Right renal pelvis (tissue), 4 donors: Measurements from ENCODE around the gene VSIG1. TPM values are rescaled to one million over a fixed set of nuclear protein-coding genes. Genes with fewer than 3 reads are reported as not detected.
A peak's percentile ranks its signal among the peaks of the same experiment; 100 is the strongest.

Source experiments
- DNase-seq, 4 donors: peaks; one replicate each; pipeline ENCODE4 v3.0.0-alpha.2; 2013; ENCODE audit warnings: low read depth in 4 of 4, low spot score in 3 of 4, missing footprints in 1 of 4
- polyA plus RNA-seq, 4 donors: library from polyadenylated mRNA; unstranded; fragments of 120-200 nt; gene quantifications; one replicate each; pipeline ENCODE4 v1.2.1, GENCODE V29; 2013; ENCODE audit not compliant: insufficient read length in 4 of 4

Gene VSIG1
- polyA plus RNA-seq, 4 donors, result 0.69 to 1.3 (median 0.97) TPM

DNA sequence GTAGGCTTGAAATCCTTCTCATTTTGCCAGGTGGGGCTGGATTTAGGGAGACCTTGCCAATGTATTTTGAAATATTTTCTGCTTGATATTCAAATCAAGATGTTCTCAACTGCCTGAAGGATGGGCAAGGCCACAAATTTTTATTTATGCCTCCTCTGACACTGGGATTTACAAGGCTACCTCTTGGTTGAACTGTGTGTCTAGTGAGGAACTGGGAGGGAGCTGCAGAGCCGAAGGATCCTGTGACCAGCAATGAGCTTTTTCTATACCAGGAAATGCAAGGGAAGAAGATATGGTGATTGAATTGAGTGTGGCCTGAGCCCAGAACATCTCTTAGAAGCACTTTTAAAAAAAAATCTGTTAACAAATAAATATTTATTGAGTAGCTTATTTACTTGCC is 14.9 kb downstream of the VSIG1 start:
- DNase-seq, result no peak

DNA sequence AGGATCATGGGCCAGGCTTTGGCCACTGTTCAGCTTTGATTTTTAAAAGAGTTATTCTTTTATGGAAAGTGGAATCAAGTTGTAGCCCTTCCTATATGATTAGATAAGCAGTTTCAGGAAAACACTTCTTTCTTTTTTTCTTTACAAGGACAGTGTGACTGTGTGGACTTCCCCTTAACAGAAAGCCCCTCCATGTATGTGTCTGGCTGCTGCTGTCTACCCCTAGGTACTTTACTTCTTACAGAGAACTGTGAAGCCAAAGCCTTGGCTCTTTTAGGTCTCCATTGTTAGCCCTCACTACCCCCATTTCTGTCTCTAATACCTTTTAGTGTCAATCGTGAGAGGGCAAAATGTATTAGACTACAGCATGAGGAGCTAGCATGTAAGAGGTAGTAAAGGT is 19.1 kb downstream of the VSIG1 start:
- no peak for DNase-seq

DNA sequence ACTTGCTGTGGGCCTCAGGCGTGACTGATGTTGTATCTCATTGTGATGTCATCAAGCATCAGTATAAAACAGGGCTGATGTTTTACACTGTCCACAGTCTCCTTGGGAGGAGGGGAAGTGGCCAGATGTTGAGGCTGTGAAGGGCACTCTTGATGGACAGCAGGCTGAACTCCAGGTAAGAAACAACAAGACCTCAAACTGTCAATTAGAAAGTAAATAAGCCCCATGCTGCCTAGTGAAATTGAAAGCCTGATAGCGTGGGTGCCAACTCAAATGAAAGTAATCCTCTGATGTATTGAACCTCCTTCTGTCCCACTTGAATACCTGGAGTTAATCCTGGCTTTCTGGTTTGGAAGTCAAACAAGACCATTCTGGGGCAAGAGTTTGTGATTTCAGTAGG is 19.7 kb downstream of the VSIG1 start:
- DNase-seq, result no peak

DNA sequence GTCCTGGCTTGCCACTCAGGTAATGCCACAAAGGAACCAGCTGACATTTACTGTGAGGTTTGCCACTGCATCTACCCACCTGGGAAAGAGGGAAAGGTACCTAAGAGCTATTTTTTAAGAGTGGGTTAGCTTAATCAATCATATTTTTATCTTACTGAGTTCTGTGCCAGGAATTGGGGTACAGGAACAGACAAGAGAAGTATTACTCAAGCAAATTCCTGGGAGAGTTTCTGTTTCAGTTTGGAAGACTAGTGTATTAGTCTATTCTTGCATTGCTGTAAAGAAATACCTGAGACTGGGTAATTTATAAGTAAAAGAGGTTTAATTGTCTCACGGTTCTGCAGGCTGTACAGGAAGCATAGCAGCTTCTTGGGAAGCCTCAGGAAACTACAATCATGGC is 23.3 kb downstream of the VSIG1 start:
- no peak for DNase-seq

DNA sequence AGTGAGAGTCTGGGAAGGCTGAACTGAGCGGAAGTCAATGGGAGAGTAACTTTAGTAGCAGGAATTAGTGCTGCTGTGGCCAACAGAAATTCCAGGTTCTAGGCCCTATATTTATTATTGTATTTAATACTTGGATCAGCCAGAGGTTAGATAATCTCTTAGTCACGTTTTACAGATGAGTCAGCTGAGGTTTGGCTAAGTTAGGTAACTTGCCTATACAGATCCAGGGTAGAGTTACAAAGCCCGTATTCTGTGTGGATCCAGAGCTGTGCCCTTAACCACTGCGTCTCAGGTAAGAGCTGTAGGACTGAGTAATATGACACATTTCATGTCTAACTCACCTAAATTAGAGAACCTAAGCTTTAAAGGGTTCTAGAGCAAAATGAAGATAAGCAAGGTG is 26.0 kb downstream of the VSIG1 start:
- no peak for DNase-seq

DNA sequence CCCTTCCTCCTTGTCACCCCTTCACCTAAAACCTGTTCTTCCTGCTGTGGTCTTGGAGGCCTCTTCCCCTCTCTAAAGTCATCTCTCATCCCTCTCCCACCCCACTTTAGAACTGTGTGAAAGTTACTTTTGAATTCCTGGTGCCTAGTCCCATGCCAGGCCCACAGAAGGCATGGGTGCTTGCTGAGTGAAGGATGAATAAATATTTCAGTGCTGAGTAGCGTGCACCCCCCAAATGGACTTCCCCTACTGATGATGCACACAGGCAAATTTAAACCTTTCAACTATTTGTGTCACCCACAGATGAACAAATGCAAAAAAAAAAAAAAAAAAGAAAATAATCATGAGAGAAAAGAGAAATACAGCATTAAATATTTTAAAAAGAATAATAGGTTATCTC is 26.7 kb downstream of the VSIG1 start:
- DNase-seq, result no peak

DNA sequence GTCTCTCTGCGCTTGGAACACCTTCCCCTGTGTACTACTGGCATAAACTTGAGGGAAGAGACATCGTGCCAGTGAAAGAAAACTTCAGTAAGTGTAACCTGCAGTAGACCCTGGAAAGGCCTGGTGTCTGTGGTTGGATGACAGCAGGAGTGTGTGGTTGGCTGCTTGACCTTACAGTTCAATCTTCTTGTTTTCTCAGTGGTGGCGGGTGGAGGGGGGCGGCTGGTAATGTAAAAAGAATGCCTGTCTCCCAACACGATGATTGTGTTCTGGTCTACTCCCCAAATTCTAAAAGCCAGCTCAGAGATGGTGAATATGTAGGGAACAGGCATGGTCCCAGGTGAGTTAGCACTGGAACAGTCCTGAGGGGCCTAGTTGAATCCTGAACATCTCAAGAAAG is 27.9 kb downstream of the VSIG1 start:
- DNase-seq, result no peak

DNA sequence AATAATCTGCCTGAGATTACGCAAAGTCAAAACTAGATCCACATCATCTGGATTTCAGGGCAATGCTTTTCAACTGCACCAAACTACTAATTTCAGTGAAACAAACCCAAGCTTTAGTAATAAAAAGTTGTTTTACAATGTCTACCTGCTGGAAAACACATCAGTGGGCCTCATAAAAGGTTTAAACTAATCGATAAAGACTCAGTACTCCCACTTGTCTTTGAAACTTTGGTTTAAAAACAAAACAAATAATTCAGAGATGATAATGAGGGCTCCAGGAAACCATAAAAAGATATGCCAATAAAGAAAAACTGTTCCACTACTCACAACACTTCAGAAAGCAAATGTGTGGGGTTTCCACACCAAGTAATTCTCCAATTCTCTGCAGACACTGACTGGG is 36.2 kb downstream of the VSIG1 start:
- no peak for DNase-seq

DNA sequence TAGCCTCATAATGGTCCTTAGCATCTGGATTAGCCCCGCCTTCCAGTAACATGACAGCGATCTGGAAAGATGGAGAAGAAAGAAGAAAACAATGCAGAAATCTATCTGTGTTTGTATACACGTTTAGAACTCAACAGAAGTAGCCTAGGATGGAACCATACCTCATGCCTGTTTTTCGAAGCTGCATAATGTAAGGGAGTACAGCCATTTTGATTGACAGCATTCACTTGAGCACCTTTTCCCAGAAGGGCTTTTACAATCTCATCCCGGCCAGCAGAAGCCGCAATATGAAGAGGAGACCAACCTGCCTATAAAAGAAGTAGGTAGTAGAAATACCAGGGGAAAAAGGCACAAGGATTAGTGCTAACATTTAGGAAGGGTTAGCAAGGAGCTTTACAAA is 42.9 kb downstream of the VSIG1 start:
- DNase-seq, result no peak

DNA sequence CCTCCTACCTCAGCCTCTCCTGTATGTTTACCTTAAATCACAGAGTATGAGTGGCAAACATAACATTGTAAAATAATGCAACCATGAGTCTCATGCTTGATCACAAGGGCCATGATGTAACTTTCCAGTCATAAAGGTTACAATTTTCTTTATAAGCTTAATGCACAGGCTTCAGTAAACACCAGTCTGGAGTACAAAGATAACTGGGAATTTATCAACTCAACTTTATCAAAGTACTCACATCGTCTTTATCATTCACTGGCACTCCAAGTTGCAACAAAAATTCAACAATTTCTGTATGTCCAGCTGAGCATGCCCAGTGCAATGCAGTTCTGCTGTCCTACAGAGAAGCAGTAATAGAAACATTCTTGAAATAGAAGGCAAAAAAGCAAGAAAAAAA is 43.6 kb downstream of the VSIG1 start:
- DNase-seq, result no peak

DNA sequence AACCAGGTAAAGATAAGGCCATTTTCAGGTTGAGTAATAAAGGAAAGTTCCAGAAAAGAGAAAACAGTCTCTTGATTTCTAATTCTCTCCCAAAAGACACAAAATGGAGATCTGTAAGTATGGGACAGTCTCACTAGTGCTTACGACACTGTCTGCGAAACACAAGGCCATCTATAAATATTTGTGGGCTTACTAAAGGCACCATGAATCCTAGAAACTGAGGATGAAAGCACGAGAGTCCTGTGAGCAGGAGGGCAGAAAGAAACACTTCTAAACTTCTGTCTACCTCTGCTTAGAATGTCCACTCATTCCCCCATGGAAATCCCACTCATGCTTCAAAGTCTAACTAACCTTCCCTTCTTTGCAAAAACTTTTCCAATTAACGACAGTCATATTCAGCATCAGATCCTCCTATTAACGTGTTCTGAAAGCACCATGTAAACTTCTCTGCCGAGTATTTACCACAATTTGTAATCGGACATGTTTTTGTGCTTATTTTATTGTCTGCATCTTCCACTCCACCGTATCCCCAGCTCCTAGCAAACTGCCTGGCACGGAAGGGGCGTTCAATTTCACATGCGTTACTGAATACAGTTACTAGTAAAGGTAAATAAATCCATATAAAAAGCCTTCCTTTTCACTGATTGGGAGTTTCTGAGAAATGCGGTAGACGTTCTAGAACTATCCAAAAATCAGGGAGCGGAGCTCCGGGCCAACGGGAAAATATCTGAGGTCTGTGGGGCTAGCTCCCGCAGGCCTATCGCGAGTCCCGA is 45.8 kb downstream of the VSIG1 start:
- DNase-seq, result peak in 1 of 4 donors; percentile 7

DNA sequence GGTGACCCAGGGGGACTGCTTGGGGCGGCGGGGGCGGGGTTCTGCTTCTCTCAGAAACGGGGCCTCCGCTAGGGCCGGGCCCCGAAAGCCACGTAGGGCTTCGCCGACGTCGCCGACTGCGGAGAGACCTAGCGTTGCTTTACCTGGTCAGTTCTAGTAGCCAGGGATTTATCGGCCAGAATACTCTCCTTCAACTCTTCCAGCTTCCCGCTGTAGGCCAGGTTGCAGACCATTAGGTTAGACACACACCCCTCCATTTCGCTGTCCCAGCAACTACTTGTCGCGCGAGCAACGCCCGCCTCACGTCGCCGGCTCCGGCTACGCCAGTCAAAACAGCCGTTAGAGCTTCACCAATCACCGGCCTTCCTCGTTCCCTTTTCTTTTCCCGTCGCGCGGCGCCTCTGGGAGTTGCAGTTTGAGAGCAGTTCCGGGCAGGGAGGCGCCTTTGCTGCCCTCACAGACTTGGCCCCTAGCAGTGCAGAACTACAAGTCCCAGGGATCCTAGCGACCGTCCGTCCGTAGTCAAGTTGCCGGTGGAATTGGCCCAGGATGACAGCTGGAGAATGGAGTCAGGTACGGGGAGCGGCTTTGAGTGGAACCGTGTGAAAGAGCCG is 46.5 kb downstream of the VSIG1 start, which contains the start of the genes ATG4A and PSMD10:
ATG4A (plus strand) TSS at position 515 of the 614 bp plus-strand sequence; CDS start at position 564, 49 bp downstream.
PSMD10 (minus strand) TSS at position 279 of the 614 bp plus-strand sequence; CDS start at position 257, 22 bp downstream.
- DNase-seq, result peak; percentile 70 to 91 (median 87)

DNA sequence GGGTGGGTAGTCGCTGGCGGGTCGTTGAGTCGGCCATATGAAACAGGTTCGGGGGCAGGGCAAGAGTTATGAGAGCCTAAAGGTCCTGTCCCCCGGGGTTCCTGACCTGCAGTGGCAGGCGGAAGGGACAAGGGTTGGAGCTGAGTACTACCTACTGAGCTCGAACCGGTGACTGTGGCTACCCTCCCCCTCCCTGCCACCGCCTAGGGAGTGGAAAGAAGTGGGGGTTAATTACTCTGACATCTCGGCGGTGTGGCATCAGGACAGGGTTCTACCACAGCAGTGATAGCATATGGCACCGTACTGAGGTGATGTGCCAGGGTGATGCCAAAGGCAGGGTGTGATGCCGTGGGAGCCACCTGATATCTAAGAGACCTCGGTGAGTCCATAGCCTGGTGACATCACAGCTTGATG is 47.0 kb downstream of the VSIG1 start:
- no peak for DNase-seq

DNA sequence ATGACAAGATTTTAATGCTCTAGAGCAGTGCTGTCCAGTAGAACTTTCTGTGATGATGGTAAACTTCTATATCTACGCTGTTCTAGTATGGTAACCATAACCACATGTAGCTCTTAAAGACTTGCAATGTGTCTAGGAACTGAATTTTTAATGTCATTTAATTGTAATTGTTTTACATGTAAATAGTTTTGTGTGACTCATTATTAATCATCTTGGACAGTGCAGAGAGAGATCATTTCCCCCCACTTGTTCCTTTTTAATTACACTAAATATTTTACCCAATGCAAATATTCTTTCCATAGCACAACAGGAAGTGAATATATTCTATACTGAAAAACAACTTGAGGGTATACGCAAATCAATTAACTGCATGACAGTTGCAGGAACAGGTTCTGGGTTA is 52.5 kb downstream of the VSIG1 start:
- DNase-seq, result no peak

DNA sequence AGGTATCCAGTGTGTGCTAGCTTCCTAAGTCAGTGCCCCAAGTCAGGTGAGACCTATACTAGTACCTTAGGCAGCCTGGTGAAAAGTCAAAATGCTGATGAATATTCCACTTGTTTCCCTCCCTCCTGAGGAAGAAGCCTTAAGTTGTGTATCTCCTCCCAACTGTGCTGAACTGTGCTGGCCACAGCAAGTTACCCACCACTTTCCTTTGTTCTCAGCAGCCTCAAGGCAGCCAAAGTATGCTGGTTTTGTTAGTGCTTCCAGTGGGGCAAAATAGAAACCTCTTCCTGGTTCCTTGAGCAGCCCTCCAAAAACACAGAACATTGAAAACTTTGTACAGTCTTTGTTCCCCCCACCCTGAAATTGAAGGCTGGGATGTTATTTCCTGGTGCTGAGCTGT is 60.6 kb downstream of the VSIG1 start:
- no peak for DNase-seq

DNA sequence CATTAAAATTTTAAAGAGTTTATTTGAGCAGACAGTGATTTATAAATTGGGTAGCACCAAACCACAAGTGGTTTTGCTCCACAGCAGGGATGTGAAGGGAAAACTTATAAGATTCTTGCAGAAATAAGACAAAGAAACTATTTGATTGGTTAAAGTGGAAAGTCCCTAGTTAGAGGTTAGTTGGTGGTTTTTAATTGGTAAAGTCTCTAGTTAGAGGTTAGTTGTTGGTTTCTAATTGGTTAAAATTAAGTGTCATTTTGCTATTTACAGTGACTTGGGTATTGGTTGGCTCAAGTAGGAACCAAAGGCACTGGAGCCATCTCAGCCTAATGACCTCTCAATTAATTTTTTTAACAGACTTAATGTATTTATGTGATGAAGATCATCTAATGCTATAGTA is 69.7 kb downstream of the VSIG1 start:
- no peak for DNase-seq

DNA sequence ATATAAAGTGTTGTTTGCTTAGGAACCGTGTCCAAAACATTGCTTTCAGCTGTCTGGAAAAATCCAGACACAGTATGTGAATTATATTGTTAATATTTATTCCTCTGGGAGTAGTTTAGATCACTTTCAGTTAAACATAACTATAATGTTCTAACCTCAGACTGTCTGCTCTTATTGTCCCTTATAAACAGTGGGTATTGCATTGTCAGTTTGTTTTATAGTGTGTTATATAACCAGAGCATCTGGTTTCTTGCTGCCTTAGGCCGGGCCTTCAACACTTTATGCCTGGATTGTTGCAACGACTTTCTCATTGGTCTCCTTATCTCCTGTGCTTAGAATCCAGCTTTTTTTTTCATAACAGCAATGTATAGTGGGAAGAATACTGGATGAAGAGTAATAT is 73.1 kb downstream of the VSIG1 start:
- no peak for DNase-seq

DNA sequence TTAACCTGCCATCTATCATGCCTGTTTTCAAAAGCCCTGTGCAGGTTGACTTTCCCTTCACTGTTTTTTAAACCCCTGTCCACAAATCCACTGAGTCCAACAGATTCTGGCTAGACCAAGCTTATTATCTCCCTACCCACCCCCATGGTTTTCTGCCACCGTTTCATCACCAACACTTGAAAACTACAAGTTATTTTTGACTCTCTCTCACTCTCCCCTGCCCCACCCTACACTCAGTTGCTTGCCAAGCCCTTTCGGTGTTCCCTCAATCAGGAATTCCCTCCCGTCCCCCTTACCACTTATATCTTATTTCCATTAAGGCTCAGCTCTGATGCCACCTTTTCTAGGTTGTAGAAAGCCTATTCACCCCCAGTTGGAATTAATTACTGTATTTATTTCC is 76.4 kb downstream of the VSIG1 start:
- no peak for DNase-seq

DNA sequence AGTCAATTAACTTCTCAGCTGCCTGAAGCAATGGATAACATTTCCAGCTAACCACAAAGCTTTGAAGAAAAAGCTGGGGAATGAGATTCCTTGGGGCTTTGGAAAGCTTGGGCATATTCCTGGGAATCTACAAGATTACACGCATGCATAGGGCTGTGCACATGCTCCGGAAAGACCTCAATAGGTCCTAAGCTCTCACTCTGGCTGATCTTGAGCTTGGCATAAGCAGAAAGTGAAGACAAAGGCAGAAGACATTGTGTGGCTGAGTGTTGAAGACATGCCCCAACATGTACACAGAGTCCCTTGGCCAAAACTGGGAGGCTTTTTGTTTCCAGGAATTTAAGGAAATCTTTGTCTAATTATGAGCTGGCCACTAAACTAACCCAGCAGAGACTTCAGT is 77.9 kb downstream of the VSIG1 start:
- DNase-seq, result no peak

DNA sequence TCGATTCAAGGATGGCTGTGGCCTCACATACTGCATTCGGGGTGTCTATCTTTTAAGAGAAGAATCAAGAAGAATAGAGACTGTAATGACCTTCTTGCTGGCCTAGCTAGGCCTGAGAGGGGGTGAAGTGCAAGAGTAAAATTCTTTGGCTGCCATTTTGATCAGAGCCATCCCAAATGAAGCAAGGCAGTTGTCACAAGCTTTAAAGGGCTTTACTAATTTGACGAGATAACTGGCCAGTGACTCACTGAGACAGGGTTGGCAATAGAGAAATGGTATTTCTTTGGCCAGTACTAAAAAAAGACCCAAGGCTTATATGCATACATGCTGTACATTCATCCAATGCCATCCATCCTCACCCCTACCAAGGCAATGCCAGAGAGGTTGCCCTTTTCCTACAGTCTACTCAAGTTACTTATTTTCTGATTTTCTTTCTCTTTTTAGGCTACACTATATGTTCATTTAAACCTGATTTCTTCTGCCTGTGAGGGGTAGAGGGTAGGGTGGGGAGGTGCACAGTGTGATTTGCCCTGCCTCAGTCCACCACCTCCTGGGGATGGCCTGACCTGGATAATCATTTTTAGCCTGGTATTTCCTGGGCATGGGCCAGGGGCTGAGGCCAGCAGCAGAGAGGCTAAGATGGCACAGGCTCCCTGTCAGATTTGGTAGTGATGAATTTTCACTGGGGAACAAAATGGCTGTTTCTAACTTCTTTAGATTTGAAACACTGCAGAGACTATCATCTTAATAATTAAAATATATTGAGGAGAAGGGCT is 78.9 kb downstream of the VSIG1 start:
- DNase-seq, result no peak

DNA sequence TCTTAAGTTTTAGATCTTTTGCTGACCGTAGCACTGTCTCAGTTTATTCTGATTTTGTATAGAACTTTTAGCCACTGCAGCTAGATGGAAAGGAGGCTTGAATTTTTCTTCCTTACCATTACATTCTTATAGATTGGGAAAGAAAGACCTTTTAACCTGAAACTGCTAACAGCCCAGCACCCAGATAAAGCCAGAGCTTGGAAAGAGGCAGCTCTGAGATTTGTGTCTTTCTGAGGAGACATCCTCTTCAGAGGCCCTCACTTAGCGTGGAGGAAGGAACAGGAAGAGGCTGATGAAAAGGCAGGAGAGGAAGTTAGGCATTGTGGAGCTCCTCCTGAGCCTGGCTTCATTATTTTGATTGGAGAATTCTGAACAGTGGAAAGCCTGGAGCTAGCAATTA is 81.8 kb downstream of the VSIG1 start:
- no peak for DNase-seq

DNA sequence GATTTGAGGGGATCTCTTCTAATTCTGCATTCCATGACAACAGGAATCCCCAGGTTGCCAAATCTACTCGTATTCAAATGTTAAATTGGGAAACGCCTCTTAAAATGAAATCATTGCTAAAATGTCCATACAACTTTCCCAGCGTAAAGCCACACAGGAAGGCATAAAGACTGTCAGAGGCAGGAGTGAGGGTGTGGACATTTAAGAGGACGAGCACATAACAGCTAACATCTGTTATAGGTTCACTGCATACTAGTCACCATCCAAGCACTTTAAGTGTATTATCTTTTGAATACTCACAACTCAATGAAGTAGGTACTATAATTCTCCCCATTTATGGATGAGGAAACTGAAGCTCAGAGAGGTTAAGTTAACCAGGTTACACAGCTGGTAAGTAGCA is 82.3 kb downstream of the VSIG1 start:
- DNase-seq, result no peak
